SW 1271 (cell line): ENCODE data around the gene DHRS1.
A peak's percentile ranks its signal among the peaks of the same experiment; 100 is the strongest.

Source experiments
- DNase-seq, 2 experiments: peaks; one replicate each; lab custom pipeline; 2025; lab: John Stamatoyannopoulos, UW

Gene DHRS1

DNA sequence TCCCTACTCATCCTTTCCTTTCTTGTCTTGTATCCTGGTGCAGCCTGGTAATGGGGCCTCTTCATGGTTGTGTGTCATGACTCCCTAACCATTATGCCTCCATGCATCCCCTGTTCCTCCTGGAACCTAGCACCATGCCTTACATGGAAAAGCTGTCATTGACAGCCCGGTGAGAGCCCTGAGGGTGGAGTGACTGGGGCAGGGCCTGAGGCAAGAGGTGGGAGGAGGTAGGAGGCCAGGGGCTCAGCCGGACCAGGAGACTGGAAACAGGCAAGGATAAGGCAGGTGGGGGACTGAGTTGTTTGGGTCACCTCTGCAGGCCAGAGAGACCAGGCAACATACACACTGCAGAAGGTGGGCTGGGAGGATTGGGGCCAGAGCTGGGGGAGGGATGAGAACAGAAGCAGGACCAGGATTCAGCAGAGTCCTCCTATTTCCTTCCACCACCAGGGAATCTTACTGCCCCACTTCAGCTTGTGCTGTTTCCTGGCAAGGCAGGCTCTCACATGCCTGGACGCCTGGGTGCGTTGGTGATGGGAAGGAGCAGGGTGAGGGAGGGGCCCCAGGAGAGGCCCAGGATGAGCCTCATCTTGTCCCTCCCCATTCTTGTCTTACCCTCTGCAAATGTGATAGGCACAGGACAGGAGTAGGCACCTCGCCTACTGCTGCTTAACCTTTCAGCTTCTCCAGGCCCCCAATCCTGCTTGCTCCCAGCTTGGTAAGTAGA is 10.1 kb upstream of the DHRS1 start, which contains the start of gene LTB4R2:
Gene LTB4R2 (plus strand): TSS at position 603 of the 727 bp plus-strand sequence. CDS start 525 bp downstream, outside the sequence.
- no peak for DNase-seq

- DNase-seq: no peak
These were observed 9.0 kb upstream of the DHRS1 start for GRCh38 chr14:24308342-24309124.

DNA sequence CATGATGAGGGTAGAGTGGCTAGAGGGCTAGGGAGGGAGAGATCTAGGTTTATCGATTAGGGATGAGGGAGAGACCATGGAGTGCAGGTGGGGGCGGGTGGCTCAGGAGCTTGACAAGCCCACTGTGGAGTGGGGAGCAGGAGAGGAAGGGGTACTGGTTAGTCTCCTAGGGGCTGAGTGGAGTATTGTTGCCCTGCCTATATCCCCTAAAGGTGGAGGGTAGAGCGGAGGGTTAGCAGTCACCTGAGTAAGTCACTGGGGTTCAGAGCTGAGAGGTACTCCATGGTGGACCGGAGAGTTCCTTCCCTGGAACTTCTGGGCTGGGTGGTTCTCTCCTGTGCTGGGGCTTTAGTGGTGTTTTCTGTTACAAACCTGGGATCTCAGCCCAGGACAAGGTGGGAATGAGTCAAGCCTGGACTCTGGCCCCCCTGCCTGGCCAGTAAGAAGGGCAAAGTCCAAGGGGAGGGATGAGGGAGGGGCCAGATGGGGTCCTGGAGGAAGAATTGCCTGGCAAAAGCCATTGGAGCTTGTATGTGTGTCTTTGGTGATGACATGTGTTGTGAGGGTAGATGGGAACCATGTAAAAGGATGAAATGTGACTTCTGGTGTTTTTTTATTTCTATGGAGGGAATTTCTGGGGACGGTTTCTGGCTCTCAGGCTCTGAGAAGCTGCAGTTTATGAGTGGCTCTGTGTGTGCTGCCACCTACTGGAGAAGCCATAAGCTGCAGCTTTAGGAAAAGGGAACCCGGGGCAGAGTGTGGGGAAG is 8.2 kb upstream of the DHRS1 start, which contains the start of gene CIDEB:
Gene CIDEB (minus strand): TSS at position 403 of the 767 bp plus-strand sequence. CDS start 119 bp downstream, at position 284.
- peak in 1 of 2 experiments; percentile 46 for DNase-seq

- DNase-seq: no peak
These were observed 7.6 kb upstream of the DHRS1 start for GRCh38 chr14:24307156-24307574.

- no peak for DNase-seq
These were observed 4.4 kb upstream of the DHRS1 start for GRCh38 chr14:24304019-24304387.

GRCh38 chr14:24300326-24300980 is 873 bp upstream of the DHRS1 start:
- no peak for DNase-seq

GRCh38 chr14:24298892-24299254 is 707 bp downstream of the DHRS1 start:
- peak in 1 of 2 experiments; percentile 25 for DNase-seq

GRCh38 chr14:24297190-24297964 is 2.2 kb downstream of the DHRS1 start:
- DNase-seq: peak in 1 of 2 experiments; percentile 65

DNA sequence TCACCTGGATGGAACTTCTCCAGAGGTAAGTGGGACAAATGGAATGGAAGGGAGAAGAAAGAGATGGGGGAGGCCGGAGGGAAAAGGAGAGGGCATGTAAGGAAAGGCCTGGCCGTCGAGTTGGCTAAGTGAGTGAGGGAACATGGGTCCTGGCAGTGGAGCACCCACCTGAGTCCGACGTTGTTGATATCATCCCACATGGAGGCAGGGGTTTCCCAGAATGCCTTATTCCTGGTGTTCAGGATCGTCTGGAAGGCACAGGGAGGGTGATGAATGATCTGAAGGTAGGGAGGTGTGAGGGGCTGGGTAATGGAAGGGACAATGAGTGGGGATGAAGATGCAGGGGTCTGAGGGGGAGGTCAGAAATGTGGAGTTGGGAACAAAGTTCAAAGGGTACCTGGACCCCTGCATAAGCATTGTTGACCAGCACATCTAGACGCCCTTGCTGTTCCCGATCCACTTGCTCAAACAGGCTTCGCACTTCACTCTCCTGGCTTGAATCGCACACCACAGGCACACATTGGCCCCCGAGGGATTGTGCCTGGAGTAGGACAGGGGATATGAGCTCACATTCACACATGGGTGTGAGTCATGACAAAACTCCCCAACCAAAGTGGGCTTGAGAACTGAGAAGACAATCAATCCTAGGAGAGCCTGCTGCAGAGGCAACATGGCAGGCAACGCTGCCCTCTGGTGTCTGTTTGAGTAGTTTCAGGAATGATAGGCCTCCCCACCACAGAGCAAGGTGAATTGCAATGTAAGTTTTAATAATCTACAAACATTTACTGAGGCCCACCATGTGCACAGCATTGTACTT is 3.0 kb downstream of the DHRS1 start:
- DNase-seq: peak in 1 of 2 experiments; percentile 51

GRCh38 chr14:24293525-24293924 is 6.1 kb downstream of the DHRS1 start:
- DNase-seq: no peak

GRCh38 chr14:24292118-24292807 is 7.3 kb downstream of the DHRS1 start:
- DNase-seq: no peak

DNA sequence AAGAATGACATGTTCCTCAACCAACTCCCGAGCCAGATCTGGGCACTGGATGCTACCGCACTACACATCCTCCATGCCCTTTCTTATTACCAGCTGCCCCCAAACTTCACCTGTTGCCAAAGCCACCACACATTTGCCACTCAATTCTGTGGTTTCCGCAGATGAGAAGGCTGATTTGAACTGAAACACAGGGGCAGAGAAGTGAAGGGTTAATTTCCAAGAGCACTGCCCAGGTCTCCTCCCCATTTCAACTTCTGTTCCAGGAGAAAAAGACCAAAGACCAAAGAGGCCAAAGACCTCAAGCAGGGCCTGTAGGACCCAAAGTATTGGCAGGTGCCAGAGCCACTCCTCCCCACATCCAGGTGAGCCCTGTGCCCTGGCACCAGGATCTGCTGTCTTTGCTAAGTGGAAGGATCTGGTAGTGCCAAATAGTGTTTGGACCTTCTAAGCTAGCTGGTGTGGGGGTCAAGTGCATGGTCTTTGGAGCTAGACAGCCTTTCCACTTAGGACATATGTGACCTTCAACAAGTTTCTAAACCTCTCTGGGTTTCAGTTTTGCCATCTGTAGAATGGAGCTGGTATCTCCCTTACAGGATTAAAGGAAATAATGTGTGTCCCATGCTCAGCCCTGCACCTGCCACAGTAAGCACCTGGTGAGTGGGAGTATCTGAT is 8.0 kb downstream of the DHRS1 start:
- DNase-seq: no peak

DNA sequence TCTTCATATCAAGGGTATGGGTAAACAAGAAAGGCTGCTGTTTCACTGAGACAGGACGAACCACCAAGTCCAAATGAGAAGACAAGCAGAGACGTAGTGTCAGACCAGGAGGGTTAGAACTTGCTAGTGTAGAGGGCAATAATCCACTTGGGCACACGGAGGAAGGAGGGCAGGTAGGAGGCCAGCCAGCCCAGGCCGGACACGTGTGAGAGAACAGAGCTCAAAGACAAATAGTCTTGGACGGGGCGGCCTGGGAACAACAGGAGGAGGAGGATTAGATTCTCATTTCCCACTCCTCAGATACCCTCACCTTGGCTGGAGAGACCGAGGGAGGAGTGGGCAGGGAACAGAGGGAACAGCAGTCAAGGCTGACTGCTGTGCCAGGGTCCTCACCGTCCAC is 8.8 kb downstream of the DHRS1 start:
- DNase-seq: no peak

DNA sequence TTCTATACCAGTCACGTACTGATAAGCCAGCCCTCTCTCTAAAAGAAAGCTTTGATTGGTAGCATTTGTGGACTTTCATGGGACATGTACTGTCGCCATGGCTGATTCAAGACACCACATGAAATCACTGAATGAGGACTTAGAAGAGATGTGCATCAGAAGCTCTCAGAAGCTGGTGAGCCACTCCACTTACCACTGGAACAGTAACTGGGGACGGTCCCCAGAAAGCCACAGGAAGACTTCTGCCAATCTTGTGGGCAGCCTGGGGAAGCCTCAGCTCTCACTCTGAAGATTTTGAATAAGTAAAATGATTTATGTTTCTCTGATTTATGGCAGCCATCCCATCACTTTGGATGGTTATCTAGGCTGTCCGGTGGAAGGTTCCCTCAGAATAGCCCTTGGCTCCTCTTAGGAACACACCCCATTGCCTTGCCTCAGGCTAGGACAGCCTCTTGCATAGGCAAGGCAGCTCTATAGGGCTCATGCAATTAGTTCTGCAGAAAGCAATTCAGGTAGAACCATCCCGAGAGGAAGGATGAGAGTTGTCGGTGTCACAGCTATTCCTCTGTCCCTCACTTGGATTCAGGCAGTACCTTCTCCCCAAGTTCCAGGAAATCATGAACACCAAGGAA is 9.8 kb downstream of the DHRS1 start:
- no peak for DNase-seq

DNA sequence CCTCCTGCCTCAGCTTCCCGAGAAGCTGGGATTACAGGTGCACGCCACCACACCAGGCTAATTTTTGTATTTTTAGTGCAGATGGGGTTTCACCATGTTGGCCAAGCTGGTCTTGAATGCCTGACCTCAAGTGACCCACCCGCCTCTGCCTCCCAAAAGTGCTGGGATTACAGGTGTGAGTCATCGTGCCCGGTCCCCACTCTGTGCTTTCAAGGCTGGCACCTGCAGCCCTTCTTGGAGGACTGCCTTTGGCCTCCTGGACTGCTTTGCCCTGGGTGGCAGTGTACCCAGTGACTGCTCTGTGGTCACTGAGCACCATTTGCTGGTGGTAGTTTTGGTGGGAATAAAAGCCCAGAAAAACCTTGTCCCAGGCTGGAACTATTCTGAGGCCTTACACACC is 12.6 kb downstream of the DHRS1 start:
- no peak for DNase-seq

DNA sequence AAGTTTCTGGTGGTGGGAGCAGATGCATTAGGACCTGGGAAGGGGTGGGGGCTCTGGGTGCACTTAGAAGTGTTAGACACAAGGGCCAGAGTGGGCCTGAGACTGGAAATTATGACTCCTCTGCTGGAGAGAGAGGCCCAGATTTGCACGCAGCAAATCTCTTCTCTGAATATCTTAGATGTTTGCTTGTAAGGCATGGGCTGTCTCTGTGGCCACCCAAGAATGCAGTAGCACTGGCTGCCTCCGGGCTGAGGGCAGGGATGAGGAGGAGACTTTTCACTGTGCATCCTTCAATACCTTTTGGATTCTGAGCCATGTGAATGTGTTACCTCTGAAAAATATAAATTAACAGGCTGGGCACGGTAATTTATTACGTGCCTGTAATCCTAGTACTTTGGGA is 14.2 kb downstream of the DHRS1 start:
- DNase-seq: no peak

GRCh38 chr14:24284501-24285035 is 15.0 kb downstream of the DHRS1 start:
- no peak for DNase-seq

GRCh38 chr14:24283796-24284460 is 15.7 kb downstream of the DHRS1 start:
- no peak for DNase-seq
